Measurements from ENCODE around the gene CYTH2.
A peak's percentile ranks its signal among the peaks of the same experiment; 100 is the strongest.

Gene CYTH2, protein sequence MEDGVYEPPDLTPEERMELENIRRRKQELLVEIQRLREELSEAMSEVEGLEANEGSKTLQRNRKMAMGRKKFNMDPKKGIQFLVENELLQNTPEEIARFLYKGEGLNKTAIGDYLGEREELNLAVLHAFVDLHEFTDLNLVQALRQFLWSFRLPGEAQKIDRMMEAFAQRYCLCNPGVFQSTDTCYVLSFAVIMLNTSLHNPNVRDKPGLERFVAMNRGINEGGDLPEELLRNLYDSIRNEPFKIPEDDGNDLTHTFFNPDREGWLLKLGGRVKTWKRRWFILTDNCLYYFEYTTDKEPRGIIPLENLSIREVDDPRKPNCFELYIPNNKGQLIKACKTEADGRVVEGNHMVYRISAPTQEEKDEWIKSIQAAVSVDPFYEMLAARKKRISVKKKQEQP

DNA sequence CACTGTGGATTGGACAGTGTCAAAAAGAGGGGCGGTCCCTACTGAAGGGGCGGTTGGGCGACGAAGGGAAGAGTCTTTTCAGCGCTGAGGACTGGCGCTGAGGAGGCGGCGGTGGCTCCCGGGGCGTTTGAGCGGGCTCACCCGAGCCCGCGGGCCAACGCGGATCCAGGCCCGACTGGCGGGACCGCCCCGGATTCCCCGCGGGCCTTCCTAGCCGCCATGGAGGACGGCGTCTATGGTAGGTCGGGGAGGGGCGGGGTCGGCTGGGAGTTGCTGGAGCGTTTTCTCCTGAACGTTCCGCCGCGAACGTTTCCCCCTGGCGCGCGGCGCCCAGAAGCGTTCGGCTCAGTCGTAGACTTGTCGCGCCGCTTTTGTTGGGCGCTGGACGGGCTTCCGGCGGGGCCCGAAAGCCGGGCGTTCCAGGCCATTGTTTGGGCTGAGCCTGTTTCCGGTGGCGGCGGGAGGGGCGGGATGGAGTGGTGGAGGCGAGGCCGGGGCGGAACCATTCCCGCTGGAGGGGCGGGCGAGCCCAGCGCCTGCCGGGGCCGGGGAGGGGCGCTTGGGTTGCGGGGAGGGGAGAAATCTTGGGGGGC is at the start of gene CYTH2:
TSS of gene CYTH2 (plus strand) at position 81 of the 593 bp plus-strand sequence. CDS start at position 220, 139 bp downstream.
- DNase-seq (ENCODE audit: low spot score), result peak; percentile 84

GRCh38 chr19:48421548-48421947 is 47.6 kb upstream of the CYTH2 start:
- no peak for DNase-seq (ENCODE audit: low spot score)

DNA sequence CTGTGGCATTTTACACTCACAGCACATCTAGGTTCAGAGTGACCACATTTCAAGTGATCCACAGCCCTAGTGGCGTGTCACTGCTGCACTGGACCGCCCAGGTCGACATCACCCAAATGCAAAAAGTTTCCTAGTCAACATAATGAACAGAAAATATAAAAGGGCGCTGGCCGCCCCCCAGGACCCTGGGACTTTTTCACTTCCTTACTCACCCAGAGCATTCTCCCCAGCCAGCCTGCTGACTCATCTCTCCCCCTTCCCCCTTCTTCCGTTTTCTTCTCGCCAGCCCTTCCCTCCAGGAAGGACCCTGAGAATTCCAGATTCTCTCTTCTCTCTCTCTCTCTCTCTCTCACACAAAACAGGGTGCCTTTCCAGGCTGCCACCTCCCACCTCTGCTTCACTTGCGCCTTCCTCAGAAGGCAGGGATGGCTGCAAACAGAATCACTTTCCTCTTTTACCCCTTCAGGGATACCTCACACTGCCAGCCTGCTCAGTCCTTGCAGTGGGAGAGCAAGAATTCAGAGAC is 44.4 kb upstream of the CYTH2 start:
- peak; percentile 77 for DNase-seq (ENCODE audit: low spot score)

DNA sequence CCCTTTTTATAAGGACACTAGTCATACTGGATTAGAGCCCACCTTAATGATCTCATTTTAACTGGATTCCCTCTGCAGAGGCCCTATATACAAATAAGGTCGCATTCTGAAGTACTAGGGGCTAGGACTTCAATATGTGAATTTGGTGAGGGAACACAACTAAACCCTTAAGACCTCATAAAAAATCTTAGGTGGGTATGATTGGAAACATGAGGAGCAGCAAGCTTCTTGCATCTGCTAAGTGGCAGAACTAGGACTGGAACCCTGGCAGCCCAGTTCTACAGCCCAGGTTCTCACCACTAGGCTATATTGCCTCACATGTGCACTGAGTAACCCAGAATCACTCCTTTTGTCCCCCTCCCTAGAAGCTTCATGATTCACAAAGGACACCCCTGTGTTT is 40.5 kb upstream of the CYTH2 start:
- DNase-seq (ENCODE audit: low spot score), result no peak

GRCh38 chr19:48433337-48433736 is 35.8 kb upstream of the CYTH2 start:
- no peak for DNase-seq (ENCODE audit: low spot score)

DNA sequence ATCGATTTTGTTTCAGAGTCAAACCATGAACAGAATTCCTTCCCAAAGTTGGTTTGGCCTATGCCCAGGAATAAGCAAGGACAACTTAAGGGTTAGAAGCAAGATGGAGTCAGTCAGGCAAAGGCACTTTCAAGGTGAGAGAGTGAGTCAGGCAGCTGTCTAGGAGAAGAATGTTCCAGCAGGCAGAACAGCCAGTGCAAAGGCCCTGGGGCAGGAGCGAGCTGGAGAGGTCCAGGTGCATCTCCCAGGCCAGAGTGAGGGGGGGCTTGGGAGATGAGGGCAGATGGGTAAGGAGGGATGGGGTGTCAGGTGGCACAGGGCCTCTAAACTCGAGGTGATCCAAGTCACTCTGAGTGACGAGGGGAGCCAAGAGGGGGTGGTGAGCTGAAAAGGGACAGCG is 32.6 kb upstream of the CYTH2 start:
- no peak for DNase-seq (ENCODE audit: low spot score)

DNA sequence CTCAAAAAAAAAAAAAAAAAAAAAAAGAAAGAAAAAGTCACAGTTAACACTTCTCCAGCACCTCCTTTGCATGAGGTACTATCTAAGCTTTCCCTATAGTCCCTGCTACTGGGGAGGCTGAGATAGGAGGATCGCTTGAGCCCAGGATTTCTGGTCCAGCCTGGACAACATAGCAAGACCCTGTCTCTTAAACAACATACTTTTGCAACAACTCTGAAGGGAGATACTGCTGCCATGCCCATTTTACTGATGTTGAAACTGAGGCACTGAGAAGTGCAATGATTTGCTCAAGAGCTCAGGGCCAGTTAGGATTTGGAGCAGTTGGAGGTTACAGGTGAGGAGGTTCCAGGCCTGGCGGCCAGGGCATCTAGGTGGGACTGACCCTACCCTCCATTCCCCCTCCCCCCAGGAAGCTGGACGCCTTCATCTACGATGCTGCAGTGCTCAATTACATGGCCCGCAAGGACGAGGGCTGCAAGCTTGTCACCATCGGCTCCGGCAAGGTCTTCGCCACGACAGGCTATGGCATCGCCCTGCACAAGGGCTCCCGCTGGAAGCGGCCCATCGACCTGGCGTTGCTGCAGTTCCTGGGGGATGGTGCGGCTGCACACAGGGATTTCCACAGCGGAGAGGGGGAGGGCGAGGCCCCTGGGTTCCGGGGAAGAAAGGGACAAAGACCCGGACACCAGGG is 27.7 kb upstream of the CYTH2 start:
- DNase-seq (ENCODE audit: low spot score), result no peak

- no peak for DNase-seq (ENCODE audit: low spot score)
Measured at GRCh38 chr19:48442116-48443035, 26.8 kb upstream of the CYTH2 start.

GRCh38 chr19:48443256-48443655 is 25.9 kb upstream of the CYTH2 start:
- no peak for DNase-seq (ENCODE audit: low spot score)

DNA sequence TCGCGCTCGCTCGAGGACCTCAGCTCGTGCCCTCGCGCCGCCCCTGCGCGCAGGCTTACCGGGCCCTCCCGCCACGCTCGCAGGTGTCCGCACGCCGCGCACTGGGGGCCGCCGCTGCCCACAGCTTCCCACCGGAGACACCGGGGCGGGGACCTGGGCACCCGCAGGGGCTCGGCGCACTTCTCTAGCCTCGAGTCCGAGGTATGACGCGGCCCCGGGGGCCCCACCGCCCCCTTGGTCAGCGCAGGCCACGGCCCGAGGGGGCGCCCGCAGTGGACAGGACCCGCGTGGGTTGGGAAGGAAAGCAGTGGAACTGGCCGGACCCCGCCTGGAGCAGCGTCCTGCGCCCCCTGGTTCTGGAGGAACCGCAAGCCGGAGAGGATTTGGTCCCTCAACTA is 25.4 kb upstream of the CYTH2 start:
- DNase-seq (ENCODE audit: low spot score), result no peak

GRCh38 chr19:48444129-48444935 is 24.8 kb upstream of the CYTH2 start:
- DNase-seq (ENCODE audit: low spot score), result no peak

- no peak for DNase-seq (ENCODE audit: low spot score)
Measured at GRCh38 chr19:48444936-48445200, 24.3 kb upstream of the CYTH2 start.

DNA sequence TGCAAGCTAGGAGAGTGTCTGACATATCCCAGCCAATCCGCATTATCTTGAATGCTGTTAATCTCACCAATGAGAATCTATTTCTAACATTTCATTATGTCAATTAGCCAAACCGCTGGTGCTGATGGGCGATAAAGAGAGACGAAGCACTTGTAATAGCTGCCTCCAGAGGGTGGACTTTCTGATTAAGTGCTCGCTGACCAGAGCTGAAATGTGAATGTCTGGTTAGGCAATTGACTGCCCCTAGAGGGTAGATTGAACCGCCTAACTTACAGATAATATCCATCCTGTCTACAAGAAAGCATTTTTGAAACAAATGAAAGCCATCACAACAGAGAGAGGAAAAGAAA is 23.9 kb upstream of the CYTH2 start:
- DNase-seq (ENCODE audit: low spot score), result peak; percentile 87

- DNase-seq (ENCODE audit: low spot score), result peak; percentile 98
Measured at GRCh38 chr19:48445606-48446481, 23.3 kb upstream of the CYTH2 start, which contains the start of gene GRWD1. TSS of gene GRWD1 (plus strand) at chr19:48445983. CDS start at chr19:48446006, 23 bp downstream.

DNA sequence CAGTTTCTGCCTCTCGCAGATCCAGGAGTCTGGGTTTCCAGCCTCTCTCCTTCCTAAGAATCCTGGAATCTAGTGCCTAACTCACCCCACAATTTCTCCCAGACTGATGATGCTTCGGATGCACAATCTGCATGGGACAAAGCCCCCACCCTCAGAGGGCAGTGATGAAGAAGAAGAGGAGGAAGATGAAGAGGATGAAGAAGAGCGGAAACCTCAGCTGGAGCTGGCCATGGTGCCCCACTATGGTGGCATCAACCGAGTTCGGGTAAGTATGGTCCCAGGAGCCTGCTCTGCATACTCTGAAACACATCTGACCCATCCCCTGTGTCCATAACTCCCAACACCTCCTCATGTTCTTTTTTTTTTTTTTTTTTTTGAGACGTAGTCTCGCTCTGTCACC is 22.6 kb upstream of the CYTH2 start:
- DNase-seq (ENCODE audit: low spot score), result no peak

DNA sequence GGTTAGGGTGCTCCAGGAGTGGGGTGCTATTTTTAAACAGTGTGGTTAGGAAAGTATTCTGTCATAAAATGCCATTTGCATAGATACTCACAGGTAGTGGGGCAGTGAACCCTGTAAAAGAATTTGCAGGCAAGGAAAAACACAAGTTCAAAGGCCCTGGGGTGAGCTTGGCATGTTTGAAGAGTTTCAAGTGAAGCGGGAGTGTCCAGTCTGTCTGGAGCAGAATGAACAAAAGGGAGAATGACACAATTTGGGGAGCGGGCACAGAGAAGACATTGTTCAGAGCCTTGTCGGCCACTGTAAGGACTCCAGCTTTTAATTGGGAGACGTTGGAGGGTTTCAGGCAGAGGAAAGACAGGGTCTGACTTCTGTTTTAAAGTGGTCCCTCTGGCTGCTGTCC is 20.6 kb upstream of the CYTH2 start:
- no peak for DNase-seq (ENCODE audit: low spot score)

DNA sequence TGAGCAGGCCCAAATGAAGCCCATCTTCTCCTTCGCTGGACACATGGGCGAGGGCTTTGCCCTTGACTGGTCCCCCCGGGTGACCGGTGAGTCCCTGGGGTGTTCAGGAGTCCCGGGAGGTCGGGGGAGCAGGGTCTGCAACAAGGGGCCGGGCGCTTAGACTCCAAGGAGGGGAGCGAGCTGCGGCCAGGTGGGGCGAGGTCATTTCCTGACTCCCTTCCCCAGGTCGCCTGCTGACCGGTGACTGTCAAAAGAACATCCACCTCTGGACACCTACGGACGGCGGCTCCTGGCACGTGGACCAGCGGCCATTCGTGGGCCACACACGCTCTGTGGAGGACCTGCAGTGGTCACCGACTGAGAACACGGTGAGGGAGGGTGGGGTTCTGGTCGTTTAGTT is 18.7 kb upstream of the CYTH2 start:
- DNase-seq (ENCODE audit: low spot score), result no peak

DNA sequence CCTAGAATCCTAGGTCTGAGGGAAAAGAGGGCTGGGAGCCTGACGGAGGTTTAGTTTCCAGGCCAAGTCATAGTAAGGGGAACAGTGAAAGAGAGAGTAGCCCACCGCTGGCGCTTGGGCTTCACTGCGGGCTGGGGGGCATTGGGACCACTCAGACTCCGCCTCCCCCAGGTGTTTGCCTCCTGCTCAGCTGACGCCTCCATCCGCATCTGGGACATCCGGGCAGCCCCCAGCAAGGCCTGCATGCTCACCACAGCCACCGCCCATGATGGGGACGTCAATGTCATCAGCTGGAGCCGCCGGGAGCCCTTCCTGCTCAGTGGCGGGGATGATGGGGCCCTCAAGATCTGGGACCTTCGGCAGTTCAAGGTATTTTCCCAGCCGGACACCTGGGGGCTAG is 18.3 kb upstream of the CYTH2 start:
- no peak for DNase-seq (ENCODE audit: low spot score)

- no peak for DNase-seq (ENCODE audit: low spot score)
Measured at GRCh38 chr19:48451624-48452023, 17.5 kb upstream of the CYTH2 start.

Measured in kidney tubule cell (primary cell).